Left renal cortex interstitium (tissue), 4 donors: ENCODE data around the gene STK4. TPM values are rescaled to one million over a fixed set of nuclear protein-coding genes. Genes with fewer than 3 reads are reported as not detected.
"Not testable (repeated sequence)": the region's sequence is repeated elsewhere in the genome, so short reads cannot be mapped to it uniquely, and the experiment has no call there.

ENCODE experiments used
- DNase-seq, 4 donors: peaks; one replicate each; pipeline ENCODE4 v3.0.0-alpha.2; 2013; ENCODE audit warnings: low read depth in 4 of 4, low spot score in 2 of 4, missing footprints in 1 of 4
- polyA plus RNA-seq, 4 donors: library from polyadenylated mRNA; unstranded; fragments of 120-200 nt; gene quantifications; one replicate each; pipeline ENCODE4 v1.2.1, GENCODE V29; 2013; ENCODE audit not compliant: insufficient read length in 4 of 4

Gene STK4
- polyA plus RNA-seq, 4 donors, result 15.5 to 21.1 (median 18.2) TPM

- no peak for DNase-seq
Measured at GRCh38 chr20:45020236-45020886, 54.0 kb downstream of the STK4 start.

GRCh38 chr20:45021631-45022030 is 55.3 kb downstream of the STK4 start:
- no peak for DNase-seq

GRCh38 chr20:45023140-45023539 is 56.8 kb downstream of the STK4 start:
- not testable (repeated sequence) for DNase-seq

DNA sequence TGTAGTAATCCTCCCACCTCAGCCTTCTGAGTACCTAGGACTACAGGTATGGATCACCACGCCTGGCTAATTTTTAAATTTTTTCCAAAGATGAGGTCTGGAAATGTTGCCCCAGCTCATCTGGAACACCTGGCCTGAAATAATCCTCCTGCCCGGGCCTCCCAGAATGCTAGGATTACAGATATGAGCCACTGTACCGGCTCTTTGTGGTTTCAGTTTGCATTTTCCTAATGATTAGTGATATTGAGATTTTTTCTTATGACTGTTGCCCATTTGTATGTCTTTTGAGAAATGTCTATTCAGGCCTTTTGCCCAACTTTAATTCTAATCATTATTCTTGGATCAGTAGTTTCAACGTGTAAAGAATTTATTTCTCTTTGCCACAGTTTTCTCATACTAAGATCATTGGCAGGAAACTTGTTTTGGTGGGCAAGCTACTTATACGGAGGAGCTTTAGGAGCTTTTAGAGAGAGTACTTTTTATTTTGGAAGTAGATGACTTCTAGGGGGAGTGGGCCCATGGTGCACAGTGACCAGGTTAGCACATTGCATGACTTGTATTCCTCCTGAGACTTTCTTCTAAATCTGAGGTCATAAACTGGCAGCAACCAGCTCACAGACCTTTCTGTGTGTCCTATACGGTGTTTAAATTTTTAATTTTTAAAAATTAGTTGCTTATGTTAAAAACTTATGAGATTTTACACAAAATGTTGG is 62.3 kb downstream of the STK4 start:
- DNase-seq, result no peak

GRCh38 chr20:45029884-45030283 is 63.6 kb downstream of the STK4 start:
- no peak for DNase-seq

DNA sequence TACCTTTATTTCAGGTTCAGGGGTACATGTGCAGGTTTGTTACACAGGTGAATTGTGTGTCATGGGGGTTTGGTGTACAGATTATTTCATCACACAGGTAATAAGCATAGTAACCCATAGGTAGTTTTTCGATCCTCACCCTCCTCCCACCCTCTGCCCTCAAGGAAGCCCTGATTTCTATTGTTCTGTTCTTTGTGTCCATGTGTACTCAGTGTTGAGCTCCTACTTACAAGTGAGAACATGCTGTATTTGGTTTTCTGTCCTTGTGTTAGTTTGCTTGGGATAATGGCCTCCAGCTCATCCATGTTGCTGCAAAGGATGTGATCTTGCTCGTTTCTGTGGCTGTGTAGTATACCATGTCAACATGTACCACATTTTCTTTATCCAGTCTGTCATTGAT is 66.0 kb downstream of the STK4 start:
- DNase-seq, result no peak

DNA sequence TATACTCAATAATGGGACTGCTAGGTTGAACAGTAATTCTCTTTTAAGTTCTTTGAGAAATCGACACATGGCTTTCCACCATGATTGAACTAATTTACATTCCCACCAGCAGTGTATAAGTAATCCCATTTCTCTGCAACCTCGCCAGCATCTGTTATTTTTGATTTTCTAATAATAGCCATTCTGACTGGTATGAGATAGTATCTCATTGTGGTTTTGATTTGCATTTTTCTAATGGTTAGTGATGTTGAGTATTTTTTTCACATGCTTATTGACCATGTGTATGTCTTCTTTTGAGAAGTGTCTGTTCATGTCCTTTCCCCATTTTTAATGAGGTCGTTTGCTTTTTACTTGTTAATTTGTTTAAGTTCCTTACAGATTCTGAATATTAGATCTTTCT is 66.5 kb downstream of the STK4 start:
- DNase-seq, result no peak

DNA sequence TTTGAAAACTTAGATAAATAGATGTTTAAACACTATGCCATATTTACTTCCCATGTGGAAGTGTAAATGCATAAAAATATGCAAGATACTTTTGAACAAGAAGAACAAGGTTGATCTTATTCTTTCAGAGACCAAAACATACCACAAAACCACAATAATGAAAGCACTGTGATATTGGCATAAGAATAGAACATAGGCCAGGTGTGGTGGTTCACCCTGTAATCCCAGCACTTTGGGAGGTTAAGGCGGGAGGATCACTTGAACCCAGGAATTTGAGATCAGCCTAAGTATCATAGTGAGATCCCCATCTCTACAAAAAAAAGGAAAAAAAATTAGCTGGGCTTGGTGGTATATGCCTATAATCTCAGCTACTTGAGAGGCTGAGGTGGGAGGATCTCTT is 68.1 kb downstream of the STK4 start:
- DNase-seq, result no peak

DNA sequence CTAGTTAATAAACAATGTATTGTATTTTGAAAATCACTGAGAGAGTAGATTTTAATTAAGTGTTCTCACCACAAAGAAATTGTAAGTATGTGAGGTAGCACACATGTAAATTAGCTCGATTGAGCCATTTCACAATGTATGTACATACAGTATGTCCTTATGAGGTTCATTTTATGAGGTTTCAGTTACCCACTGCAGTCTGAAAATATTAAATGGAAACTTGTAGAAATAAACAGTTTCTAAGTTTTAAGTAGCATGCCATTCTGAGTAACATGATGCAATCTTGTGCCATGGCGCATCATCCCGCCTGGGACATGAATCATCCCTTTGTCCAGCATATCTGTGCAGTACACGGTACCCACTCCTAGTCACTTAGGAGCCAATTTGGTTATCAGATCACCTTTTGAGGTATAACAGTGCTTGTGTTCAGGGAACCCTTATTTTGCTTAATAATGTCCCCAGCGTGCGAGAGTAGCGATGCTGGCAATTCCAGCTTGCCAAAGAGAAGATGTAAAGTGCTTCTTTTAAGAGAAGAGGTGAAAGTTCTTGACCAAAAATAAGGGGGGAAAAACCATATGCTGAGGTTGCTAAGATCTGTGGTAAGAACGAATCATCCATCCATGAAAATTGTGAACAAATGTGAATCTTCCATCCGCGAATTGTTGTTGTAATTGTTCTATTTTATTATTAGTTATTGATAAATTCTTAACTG is 69.9 kb downstream of the STK4 start:
- DNase-seq, result no peak

- no peak for DNase-seq
Measured at GRCh38 chr20:45037050-45037449, 70.7 kb downstream of the STK4 start.

DNA sequence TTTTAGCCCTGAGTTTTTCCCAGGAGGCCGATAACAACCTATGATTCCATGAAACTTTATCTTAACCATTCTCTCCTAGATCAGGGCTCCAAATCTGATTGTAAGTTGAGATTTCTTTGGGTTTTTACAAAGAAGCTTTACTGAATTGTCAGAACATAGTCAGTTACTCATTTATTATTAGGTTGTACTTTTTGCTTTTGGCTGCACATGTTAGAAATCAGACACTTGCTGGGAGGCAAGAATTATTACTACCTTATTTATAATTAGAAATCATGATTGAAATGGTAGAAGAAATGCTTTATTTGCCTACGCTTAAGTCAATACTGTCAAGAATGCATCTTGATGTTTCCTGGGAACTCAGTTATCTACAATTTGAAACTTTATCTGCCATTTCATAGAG is 71.3 kb downstream of the STK4 start:
- no peak for DNase-seq

DNA sequence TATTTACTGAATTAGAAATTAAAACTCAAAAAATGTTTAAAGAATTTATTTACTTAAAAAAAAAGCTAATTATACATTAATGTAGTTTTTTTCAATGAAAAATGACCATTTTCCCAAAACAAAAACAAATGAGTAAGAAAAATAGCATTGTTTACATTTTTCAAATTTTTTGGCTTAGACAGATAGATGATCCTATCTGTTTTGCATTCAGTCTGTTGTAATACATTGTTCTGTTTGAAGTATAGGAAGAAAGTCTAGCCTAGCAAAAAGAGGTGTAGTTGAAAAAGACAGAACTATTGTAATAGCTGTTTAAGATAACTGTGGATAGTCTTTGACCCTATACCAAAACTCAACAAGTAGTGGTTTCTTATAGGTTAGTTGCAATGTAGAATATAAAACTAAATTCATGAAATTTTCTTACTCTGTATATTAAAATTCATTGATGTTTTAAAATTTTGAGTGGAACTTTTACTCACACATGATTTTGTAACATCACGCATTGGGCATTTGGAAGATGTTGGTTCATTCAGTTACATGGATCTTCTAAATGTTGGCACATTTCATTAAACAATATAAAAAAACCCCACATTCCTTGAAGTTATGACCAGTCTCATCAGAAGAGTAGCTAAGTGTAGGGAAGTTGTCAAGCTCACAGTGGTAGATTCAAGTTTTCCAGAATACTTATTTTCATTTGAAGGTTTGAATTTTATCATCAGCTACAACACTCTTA is 72.6 kb downstream of the STK4 start:
- DNase-seq, result no peak

GRCh38 chr20:45039475-45039820 is 73.1 kb downstream of the STK4 start:
- no peak for DNase-seq

DNA sequence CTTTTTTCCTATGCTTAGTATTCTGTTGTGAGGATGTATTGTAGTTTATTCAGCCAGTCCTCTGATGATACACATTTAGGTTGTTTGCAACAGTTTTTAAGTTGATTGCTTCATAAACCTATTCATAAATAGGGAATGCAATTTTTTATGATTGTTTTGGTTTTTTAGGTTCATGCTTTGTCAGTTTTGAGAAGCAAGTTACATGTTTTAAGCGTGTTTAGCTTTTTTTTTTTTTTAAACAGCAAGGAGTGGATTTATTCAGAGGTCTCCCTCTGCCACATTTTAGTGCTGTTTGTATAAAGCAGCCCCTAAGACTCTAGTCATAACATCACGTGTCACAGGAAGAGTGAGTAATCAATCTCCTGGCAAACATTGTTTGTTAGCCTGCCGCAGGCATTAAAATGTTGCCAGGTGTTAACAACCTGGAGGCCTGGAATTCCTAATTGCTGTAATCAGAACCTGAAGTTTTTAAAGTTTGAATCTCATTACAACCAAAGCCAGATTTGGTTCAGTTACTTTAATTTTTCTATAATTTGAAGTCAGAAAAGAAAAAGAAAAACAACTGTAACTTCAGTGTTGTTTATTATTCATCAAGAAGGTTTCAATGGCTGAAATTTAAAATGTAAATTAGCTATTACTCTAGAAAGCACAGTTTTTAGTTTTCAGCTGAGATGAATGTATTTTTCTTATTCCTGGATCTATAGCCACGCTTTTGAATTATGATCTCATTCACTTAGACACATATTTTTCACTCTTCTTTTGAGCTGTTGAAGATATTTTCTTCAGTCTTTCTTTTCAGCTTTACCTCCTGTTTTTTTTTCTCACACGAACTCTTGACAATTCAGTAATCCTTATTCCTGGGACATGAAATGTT is 75.4 kb downstream of the STK4 start:
- peak in 1 of 4 donors; percentile 23 for DNase-seq

GRCh38 chr20:45042978-45043377 is 76.7 kb downstream of the STK4 start:
- DNase-seq, result no peak

DNA sequence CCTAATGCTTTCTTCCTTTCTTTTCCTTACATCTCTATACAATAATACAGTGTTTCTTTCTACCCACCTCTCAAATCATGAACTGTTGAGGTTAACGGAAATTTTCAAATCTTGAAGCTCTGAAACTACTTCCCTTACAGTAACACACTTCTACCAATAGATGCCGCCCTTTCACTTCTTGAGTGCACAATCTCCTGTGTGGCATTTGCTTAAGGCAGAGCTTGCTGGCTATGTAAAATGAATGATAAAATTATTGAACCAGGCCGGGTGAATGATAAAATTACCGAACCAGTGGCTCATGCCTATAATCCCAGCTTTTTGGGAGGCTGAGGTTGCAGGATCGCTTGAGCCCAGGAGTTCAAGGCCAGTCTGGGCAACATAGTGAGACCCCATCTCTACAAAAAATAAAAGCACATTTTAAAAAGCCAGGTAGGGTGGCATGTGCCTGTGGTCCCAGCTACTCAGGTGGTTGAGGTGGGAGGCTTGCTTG is 77.8 kb downstream of the STK4 start:
- peak in 3 of 4 donors; percentile 11 to 50 (median 26) for DNase-seq

DNA sequence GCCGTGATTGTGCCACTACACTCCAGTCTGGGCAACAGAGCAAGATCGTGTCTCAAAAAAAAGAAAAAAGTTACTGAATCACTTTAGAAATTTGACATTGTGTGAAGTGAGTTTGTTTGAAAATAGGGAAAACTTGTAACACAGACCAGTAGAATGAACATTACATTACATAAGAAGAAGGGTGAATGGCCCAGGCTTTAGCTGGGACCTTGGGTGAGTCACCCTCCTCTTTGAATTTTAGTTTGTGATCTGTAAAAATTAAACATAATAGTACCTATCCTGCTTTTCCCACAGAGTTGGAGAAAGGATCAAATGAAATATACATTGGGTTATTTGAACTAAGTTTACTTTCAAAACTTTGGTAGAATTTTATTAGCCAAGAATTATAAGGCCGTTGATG is 78.3 kb downstream of the STK4 start:
- no peak for DNase-seq

GRCh38 chr20:45047581-45048119 is 81.3 kb downstream of the STK4 start:
- DNase-seq, result no peak

GRCh38 chr20:45049438-45049837 is 83.1 kb downstream of the STK4 start:
- DNase-seq, result no peak
